Measurements from ENCODE around the gene LAMC1.

The LAMC1 gene

DNA sequence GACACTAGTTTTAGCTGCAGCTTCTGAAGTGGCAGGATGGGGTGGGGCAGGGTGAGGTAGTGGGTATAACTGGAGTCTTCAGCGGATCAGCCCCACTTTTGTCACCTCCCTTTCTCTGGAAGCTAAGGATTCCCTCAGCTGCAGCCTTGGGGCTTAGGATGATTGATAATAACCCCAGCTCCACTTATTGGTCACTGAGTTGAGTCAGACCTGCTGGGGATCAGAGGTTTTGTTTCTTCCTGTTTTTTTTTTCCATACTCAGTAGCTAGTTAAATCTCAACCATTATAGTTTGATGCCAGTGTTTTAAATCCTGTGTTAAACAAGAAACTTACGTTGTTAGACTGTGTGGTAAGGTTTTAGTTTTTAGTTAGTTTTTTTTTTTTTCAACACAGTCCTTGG, 57.2 kb downstream of the LAMC1 start:
- no peak for DNase-seq

DNA sequence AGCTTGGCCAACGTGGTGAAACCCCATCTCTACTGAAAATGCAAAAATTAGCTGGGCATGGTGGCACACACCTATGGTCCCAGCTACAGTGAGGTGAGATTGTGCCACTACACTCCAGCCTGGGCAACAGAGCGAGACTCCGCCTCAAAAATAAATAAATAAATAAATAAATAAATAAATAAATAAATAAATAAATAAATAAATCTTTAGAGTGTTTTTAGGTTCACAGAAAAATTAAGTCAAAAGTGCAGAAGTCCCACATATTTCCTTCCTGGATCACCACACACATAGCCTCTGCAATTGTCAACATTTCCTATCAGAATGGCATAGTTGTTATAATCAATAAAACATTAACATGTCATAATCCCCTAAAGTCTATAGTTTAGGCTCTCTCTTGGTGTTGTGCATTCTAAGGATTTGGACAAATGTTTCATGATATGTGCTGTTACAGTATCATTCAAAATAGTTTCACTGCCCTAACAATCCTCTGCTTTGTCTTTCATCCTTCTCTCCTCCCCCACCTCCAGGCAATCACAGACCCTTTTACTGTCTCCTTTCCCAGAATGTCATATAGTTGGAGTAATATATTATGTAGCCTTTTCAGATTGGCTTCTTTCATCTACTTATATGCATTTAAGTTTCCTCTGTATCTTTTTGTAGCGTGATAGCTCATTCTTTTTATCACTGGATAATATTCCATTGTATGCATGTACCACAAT, 58.3 kb downstream of the LAMC1 start:
- no peak for DNase-seq

DNA sequence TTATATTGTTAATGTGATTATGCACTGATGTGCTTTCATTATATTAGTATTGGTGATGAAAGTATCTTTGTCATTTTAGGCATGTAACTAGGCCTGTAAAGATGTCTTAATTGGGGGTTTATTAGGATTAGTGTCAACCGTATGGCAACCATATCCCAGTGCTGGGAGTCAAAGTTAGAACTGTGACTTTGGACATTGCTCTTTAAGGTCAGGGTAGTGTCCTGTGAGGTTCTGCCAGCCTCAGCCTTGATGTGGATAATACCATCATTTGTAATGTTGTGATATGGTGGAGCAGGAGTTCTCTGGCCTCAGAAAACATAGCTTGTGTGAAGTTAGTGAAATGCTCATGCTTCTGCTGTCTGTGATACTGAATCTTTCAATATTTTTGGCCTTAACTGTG, 59.4 kb downstream of the LAMC1 start:
- DNase-seq: no peak

DNA sequence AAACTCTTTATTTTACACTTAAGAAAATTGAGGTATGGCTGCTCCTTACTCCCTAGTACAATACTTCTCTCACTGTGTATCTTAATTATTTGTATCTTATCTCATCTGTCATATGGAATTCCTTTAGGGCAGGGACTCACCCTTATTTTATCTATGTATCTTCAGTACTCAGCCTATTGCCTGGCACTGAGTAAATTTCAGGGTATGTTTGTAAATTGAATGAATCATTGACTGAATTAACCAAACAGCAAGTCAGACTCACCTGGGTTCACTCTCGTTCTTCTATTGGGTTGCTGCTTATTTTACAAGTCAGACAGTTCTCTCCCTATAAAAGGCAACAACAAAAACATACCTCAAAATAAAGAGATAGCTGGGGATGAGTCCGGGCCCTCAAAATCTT, 63.8 kb downstream of the LAMC1 start:
- DNase-seq: no peak

DNA sequence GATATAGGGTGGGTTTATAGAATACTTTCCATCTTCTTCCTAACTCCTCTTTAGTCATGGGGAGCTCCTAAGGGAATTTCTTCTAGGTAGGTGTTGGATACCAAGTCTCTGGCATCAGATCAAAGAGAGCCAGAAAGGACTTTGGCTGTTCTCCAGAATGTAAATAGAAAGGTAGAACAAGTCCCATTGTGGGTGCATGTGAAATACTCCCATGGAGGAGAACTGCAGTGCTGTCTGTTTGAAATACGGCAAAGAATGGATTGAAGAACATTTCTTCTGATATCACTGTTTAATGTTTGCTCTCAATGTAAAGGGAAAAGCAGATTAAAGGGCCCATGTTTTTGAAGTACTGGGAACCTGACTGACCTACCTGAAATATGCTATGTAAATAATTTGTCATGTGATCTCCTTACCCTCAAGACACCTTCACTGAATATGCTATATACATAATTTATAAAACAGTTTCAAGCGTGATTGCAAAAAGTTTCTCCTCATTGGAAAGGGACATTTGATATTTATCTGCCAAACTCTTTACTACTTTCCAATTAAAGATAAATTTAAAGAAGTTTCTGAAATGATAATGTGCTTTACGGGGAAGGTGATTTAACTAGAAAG, 65.9 kb downstream of the LAMC1 start:
- peak; percentile 64 for DNase-seq

DNA sequence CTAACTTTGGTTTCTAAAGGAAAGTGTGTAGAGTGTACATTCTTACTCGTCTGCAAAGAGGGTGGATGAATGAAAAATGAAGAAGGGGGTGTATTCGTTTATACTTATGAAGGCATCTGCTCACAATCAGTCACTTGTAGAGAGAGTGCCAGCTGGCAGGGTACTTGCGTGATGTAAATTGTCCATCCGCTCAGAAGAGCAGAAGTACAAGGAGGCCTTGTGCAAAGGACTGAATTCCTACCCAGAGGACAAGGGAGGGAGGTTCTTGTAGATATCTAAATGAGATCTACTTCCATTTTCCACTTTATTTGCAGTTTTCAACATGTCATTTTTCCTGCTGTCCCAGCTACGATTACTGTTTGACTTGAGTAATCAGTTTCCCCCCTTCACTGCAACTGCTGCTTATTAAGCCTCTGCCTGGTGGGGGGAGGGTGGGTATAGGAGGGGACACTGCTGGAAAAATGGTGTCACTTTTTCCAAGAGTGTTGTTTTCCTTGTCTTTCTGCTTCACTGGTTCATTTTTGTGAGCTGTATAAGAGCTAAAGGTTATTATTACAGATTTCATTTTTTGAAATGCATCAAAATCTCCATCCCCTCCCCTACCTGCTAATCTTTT, 67.3 kb downstream of the LAMC1 start:
- peak; percentile 66 for DNase-seq

DNA sequence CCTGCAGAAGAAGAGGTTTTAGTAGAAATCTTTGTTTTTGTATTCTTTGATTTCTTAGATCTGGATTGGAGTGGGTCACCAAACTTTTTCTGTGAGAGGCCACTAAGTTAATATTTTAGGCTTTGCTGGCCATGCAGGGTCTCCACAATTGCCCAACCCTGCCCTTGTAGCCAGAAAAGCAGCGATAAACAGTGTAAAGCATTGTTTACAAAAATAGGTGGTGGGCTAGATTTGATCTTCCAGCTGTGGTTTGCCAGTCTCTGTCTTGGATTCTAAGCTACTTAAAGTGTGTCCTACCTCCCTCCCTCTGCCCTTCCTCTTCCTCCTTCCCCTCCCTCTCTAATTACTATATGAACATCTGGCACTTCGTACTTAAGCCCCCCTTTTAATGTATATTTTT, 68.0 kb downstream of the LAMC1 start:
- DNase-seq: no peak

DNA sequence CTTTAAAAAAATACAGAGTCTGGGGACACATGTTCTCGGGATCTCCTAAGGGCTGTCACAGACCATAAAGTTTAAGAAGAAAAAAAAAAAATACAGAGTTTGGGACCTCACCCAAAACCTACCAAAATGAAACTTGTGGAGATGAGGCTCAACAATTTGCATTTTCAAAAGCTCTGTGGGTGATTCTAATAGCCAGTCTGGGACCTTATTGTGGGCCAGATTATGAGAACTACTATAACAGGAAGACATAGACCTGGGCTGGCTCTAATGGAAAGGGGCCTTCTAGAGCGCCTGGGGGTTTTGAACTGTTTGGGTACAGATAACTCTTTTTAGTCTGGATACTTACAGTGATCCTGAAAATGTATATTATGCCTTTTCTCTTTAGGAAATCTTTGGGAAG, 69.1 kb downstream of the LAMC1 start:
- no peak for DNase-seq

DNA sequence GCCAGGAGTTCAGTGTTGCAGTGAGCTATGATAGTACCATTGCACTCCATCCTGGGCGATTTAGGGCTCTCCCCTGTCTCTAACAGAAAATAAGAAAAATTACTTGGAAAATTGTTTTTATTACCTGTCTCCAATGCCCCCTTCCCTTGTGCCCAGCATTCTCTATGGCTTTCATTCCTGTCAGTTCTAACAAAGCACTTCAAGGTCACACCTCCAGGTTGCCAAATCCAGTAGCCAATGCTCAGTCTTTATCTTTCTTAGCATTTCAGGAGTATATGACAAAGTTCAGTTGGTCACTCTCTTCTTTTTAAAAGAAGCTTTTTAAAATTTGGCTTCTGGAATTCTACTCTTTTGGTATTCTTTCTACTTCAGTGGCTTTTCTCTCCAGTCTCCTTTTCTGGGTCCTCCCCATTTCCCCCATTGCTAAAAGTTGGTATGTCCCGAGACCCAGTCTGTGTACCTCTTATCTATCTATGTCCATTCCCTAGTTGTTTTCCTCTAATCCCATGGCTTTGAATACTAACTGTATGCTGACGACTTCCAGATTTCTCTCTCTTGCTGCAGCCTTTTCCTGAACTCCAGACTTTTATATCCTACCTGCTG, 69.9 kb downstream of the LAMC1 start:
- DNase-seq: no peak

DNA sequence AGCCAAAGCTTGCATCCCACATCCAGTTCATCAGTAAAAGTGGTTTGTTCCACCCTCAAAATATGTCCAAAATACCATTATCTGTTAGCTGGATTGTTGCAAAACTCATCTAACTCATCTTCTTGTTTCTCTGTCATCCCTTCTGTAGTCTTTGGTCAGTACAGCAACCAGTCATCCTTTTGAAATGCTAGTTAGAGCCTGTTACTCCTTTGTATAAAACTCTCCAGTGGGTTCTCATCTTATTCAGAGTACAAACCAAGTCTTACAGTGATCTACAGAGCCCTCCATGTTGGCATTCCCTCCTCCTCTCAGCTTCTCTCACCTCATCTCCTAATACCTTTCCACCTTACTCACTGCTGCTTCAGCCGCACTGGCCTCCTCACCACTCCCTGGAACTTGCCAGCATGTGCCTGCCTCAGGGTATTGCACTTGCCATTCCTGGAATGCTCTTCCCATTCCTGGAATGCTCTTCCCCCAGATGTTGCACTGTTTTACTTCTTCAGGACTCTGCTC, 70.6 kb downstream of the LAMC1 start:
- DNase-seq: no peak

DNA sequence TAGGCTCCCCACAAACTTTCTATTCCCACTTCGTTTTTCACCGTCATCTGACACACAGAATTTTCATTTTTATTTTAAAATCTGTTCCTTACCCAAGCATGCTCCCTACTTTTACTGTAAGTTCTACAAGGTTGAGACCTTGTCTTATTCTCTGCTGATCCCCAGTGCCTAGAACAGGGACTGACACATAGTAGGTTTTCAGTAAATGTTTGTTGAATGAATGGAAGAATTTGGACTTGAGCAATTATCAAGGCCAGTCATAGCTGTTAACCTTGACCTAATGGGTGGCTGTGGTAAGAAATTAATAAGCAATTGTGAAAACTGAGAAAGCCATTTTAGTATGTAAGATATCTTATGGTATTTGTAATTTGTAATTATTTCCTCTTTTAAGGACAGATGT, 71.1 kb downstream of the LAMC1 start:
- no peak for DNase-seq

DNA sequence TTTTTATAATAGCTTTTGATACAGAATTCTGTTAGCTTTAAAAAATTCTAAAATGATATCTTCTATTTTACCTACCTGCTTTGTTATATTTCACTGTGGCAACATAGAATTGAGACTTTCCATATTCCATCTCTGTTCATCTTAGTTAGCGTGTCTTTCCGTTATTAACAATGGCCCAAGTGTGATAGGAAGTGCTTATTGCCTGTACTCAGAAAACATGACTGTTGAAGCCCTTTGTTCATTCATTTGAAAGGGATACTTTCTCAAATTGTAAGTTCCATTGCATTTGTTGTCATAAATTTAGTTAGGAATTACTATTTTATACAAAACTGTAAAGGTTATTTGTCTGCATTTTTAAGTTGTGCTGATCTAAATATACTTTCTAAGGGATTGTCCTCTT, 73.1 kb downstream of the LAMC1 start:
- DNase-seq: no peak

DNA sequence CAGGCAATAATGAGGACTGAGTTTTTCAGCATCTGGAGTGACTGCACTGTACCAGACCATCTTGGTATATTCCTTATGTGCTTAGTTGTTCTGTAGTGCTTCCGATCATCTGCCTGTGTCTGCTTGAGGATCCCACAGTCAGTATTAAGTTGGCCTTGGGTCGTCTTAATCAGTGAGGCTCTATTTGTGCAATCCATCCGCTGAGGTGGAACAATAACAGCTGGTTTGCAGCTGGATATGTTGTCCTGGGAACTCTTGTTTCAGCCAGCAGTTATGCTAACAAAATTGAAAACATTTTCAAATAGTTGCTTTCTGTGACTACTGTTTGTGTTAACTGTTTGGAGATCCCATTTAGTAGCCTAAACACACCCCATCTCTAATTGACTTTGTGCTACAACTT, 73.7 kb downstream of the LAMC1 start:
- DNase-seq: peak; percentile 8

DNA sequence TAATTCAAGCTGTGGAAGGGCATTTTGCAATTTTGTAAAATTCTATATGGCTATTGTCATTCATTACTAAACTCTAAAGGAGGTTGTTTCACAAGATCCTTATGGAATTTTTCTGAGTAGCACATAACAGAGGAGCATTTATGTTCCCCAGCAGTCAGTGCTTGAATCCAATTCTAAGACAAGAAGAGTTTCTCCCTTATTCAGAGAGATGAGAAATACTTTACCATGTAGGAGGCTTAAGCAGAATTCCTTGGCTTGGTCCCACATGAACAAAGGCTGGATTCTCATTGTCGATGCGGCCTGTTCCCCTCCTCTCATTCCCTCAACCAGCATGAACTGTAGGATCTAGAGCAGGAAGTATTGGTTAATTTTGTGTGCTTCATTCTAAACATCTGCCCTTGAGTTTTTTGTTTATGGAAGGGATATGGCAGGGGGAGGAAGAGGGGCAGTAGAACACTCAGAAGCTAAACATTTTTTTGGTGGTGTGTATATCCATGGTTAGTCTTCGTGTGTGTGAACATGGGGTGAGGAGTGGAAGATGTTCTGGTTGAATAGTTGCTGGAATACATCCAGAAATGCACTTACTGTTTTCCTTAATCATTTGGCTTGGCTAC, 74.3 kb downstream of the LAMC1 start:
- DNase-seq: no peak

DNA sequence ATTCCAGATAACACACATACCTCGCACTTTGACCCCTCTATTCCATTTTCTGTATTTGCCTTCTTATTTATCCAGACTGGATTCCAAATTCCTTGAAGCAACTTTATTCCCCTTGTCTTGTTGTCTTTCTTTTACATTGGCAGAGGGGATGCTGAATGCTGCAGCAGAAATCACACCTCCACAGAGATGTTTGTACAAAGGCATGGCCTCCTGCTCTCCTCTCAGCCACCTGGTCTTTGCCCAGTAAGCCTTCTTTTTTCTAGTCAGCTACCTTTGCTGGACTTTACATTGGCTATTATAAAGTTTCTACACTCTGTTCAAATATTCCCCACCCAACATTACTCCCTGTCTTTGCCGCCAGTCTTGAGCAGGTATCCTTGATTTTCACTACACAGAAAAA, 75.1 kb downstream of the LAMC1 start:
- no peak for DNase-seq

DNA sequence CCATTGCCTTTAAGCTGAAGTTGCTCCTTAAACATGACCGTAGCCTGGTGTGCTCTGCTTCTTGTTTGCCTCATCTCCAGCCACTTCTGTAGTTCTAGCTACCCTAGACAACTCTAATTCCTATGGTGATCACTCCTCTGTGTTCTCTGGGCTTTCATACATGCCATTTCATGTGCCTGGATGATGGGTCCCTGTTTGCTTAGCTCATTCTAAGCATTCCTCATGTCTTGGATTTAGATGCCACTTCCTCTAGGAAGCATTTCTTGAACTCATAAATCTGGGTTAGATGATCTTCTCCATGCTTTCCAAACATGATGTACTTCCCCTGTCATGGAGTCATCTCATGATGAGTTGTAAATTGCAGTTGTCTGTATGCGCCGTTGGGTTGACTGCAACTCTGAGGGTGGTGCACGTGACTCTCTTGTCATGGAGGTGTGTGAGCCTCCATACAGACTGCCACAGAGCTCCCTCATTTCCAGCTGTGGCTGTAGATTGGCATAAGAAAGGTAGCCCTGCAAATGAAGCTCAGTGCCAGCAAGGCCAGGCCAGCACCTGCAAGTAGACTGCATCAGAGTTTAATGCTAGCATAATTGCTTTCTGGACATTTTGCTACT, 77.2 kb downstream of the LAMC1 start:
- DNase-seq: no peak

DNA sequence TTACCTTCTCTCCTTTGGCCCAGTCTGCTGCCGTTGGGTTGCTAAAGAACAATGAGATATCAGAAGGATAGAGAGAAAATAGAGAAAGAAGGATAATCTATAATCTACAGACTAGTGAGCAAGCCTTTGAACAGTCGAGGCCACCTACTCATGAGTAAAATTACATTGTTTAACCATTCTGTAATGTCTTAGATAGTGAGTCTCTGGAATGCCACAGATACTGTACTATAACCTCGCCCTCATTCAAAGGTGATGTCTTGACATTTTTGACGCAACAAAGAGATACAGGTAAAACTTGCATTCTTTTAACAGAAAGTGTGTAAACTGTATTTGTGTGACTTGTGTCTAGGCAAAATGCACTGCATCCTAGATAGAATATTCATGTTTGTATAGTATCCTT, 77.9 kb downstream of the LAMC1 start:
- no peak for DNase-seq

DNA sequence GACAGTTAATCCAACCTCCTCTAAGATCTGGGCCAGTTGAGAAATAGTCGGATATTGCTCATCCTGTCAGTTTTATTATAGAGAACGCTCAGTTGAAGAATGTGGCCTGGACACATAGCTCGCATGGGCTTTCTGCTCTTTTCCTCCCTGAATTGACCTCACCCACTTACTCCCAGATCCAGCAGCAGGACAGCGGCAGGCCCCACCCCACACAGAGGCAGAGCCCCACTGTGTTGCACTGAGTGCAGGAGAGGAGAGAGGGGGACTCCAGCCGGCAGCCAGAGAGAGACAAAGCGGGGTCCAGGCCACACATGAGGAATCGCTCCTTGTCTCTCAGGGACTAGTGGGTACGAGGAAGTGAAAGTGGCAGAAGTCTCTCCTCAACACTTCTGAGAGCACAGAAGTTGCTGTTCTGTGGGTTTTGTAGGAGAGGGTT, 78.6 kb downstream of the LAMC1 start:
- DNase-seq: no peak

DNA sequence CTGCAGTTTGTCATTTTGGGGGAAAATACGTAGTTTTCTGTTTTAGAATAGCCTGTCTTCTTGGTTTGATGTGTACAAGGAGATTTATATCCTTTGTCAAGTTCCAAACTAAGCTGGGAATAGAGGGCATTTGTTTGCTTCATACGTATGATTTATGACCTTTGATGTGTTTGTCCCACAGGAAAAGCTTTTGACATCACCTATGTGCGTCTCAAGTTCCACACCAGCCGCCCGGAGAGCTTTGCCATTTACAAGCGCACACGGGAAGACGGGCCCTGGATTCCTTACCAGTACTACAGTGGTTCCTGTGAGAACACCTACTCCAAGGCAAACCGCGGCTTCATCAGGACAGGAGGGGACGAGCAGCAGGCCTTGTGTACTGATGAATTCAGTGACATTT, 79.9 kb downstream of the LAMC1 start:
- DNase-seq: no peak

DNA sequence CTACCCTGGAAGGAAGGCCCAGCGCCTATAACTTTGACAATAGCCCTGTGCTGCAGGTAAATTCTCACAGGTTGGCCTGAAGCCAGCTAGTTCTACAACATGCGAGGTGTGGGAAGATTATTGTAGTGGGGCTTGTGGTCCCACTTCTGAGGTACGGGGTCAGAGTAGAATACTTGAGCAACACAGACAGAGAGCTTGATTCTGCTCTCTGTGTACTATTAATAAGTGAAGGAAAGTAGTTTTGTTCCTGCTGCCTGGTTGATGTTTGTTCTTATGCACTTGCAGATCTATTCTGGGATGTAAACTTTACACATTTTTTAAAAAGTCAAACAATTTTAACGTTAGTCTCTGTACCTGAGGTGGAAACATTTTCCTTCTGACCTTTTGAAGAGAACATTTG, 80.4 kb downstream of the LAMC1 start:
- no peak for DNase-seq

DNA sequence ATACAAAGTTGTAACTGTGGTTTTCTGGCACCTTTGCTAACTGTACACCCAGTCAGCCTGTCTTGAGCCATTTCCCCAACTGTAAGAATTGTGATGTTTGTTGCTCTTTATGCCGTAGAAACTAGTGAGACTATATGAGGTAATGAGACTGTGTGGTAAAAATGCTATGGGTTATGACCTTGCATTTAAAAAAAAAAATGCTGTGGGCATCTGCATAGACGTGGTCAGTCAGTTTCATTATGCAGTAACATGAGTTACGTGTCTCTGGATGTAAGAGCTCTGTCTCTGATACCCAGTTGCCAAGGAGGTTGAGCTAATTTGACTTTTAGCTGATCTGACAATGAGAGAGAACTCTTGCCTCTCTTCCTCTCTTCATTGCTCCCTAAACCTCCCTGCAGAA, 82.2 kb downstream of the LAMC1 start:
- DNase-seq: no peak

DNA sequence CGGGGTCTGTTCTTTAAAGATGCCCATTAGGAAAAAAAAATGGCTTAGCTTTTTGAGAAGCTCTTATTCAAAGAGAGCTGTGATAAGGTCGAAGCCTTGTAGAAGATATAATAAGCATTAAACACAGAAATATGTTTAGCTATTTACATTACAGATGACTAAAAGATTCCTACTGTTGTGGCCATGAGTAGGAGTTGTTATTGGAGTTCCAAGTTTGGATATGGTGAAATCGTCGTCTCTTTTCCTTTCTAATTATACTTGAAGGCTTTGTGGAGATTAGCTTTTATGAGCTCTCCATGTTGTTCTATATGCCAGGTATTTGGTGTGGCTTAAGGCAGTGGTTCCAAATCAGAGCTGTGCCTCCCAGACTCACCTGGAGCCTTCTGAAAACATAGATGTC, 82.9 kb downstream of the LAMC1 start:
- no peak for DNase-seq

DNA sequence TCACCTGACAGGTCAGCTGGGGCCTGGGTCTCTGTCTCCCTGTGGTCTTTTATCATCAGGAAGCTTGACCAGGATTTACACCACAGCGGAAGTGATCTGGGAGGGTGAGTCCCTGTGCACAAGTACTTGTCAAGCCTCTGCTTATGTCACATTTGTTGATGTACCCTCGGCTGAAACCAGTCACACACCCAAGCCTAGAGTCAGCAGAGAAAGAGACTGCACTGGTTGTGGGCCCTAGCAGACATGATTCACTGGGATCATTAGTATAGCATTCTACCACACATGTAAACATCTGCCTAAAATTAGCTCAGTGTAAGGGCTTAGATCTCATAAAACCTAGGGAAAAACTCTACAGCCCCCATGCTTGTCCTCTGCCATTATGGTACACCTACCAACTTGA, 83.5 kb downstream of the LAMC1 start:
- no peak for DNase-seq
